ENCODE data around the gene ING5.
A peak's percentile ranks its signal among the peaks of the same experiment; 100 is the strongest.

DNA sequence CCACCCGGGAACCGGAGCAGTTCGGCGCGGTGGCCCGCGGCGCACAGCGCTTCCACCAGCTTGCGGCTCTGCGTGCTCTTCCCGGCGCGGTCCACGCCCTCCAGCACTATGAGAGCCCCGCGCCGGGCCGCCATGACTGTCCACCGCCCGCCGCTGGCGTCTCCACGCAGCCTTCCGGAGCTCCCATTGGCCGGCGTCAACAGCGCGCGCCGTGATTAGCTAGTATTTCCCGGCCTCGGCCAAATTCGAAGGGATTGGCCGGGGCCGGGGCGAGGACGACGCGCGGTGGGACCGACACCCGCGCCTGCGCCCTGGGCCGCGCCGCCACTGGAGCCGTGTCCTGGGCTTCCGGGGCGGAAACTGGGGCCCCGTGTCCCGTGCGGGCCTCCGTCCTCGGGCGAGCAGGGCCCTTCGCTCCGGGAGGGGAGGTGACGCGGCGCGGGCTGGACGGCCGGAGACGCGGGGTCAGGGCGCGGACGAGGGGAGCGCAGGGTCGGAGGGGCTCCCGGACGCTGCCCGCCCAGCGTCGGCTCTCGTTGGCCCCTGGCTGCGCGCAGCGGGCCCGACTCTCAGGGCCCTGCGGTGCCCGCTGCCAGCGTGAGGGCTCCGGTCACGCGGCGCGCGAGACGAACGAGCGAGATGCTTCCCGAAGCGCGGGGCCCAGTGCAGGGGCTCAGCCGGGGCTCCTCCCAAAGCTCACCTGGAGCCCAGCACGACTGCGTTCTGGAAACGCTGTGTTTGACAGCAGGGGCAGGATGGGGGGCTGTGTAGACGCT is 15.0 kb upstream of the ING5 start, which contains the start of gene DTYMK:
- TF ChIP-seq POLR2AphosphoS5 (IDR thresholded peaks at IDR 0.05; ENCODE audit: low read depth, low read length) = peak; percentile 74
- peak; percentile 92; the same call in 1 of the 2 replicates for TF ChIP-seq POLR2A (IDR thresholded peaks at IDR 0.05; ENCODE audit: low read depth, low read length)
